Neuronal stem cell (in vitro differentiated cells): ENCODE results near the gene TMEM231.
"Not testable (repeated sequence)": the region's sequence is repeated elsewhere in the genome, so short reads cannot be mapped to it uniquely, and the experiment has no call there.

ENCODE experiments used
- DNase-seq: peaks from one replicate; pipeline ENCODE4 v3.0.0-alpha.2; 2013; ENCODE audit warnings: low spot score
- H2AFZ ChIP-seq: one replicate; pipeline ENCODE4 v1.6.1; 2013; ENCODE audit warnings: mild to moderate bottlenecking, low read length, inconsistent platforms
- H2AK5ac ChIP-seq: 2 replicates; pipeline ENCODE4 v1.6.1; 2013; ENCODE audit warnings: low read depth, mild to moderate bottlenecking, inconsistent platforms, low read length, moderate library complexity, mixed read lengths
- H2BK120ac ChIP-seq: 2 replicates; pipeline ENCODE4 v1.6.1; 2013; ENCODE audit warnings: low read depth, mild to moderate bottlenecking, inconsistent platforms, low read length, moderate library complexity, mixed read lengths
- H2BK12ac ChIP-seq: one replicate; pipeline ENCODE4 v1.6.1; 2013; ENCODE audit warnings: low read length, inconsistent platforms
- H2BK15ac ChIP-seq: 2 replicates; pipeline ENCODE4 v1.6.1; 2013; ENCODE audit warnings: mild to moderate bottlenecking, low read length, inconsistent platforms, mixed read lengths
- H2BK5ac ChIP-seq: one replicate; pipeline ENCODE4 v1.6.1; 2013; ENCODE audit warnings: inconsistent platforms, mild to moderate bottlenecking, low read length, moderate library complexity
- H3K14ac ChIP-seq: one replicate; pipeline ENCODE4 v1.6.1; 2013; ENCODE audit warnings: low read length, inconsistent platforms
- H3K18ac ChIP-seq: 2 replicates; pipeline ENCODE4 v1.6.1; 2013; ENCODE audit warnings: low read length, inconsistent platforms
- H3K23ac ChIP-seq: 2 replicates; pipeline ENCODE4 v1.6.1; 2013; ENCODE audit warnings: low read depth, mild to moderate bottlenecking, mixed read lengths, low read length, inconsistent platforms; ENCODE audit not compliant: poor library complexity
- H3K27ac ChIP-seq: replicated peaks from 3 replicates; pipeline ENCODE4 v1.5.1; 2013; ENCODE audit warnings: low read length, inconsistent platforms
- H3K27me3 ChIP-seq, 3 experiments: 2 replicates each; pipeline ENCODE4 v1.6.1; 2013; ENCODE audit warnings: low read length in 3 of 3, mild to moderate bottlenecking in 2 of 3, inconsistent platforms in 1 of 3, low read depth in 1 of 3, mixed read lengths in 1 of 3, moderate library complexity in 1 of 3; ENCODE audit not compliant: control insufficient read depth in 3 of 3, insufficient read depth in 3 of 3
- H3K36me3 ChIP-seq, 2 donors: replicated peaks in 1 of 2; 2 replicates each; pipeline ENCODE4 v1.6.1; 2013; ENCODE audit warnings: low read length in 2 of 2; ENCODE audit not compliant: control insufficient read depth in 2 of 2, insufficient read depth in 2 of 2
- H3K4ac ChIP-seq: 2 replicates; pipeline ENCODE4 v1.6.1; 2013; ENCODE audit warnings: inconsistent platforms, mild to moderate bottlenecking, low read length, moderate library complexity
- H3K4me1 ChIP-seq, 2 donors: 1 replicate in 1 of 2; 2 replicates in 1 of 2; pipeline ENCODE4 v1.6.1; 2013; ENCODE audit warnings: low read length in 2 of 2, low read depth in 1 of 2; ENCODE audit not compliant: control insufficient read depth in 2 of 2, insufficient read depth in 1 of 2
- H3K4me2 ChIP-seq: one replicate; pipeline ENCODE4 v1.6.1; 2013; ENCODE audit warnings: mild to moderate bottlenecking, low read length, inconsistent platforms; ENCODE audit not compliant: insufficient read depth, poor library complexity, severe bottlenecking
- H3K4me3 ChIP-seq, 2 donors: 2 replicates each; pipeline ENCODE4 v1.5.1; 2013; ENCODE audit warnings: low read length in 2 of 2, mild to moderate bottlenecking in 2 of 2, inconsistent platforms in 1 of 2, moderate library complexity in 1 of 2
- H3K79me1 ChIP-seq: one replicate; pipeline ENCODE4 v1.6.1; 2013; ENCODE audit warnings: low read depth, mild to moderate bottlenecking, inconsistent platforms, low read length, moderate library complexity
- H3K9ac ChIP-seq: one replicate; pipeline ENCODE4 v1.6.1; 2013; ENCODE audit warnings: mild to moderate bottlenecking, low read depth, low read length, inconsistent platforms; ENCODE audit not compliant: poor library complexity
- H3K9me3 ChIP-seq, 2 donors: replicated peaks in 1 of 2; 2 replicates each; pipeline versions ENCODE3 to v1.6.1; 2013; ENCODE audit warnings: low read length in 2 of 2, mild to moderate bottlenecking in 2 of 2, inconsistent platforms in 1 of 2, low read depth in 1 of 2, mixed read lengths in 1 of 2, moderate library complexity in 1 of 2; ENCODE audit not compliant: control insufficient read depth in 2 of 2, insufficient read depth in 1 of 2
- H4K8ac ChIP-seq: one replicate; pipeline ENCODE4 v1.6.1; 2013; ENCODE audit warnings: low read depth, mild to moderate bottlenecking, inconsistent platforms, low read length, moderate library complexity
- H4K91ac ChIP-seq: one replicate; pipeline ENCODE4 v1.6.1; 2013; ENCODE audit warnings: low read length, low read depth, mild to moderate bottlenecking, inconsistent platforms; ENCODE audit not compliant: poor library complexity
- WGBS, 2 donors: extraction: QIAGEN DNeasy Blood & Tissue Kit; methylation state at CpG; one replicate each; pipeline ENCODE4 v1.1.7; 2013; ENCODE audit warnings: missing lambda C conversion rate in 2 of 2, mixed read lengths in 1 of 2; ENCODE audit not compliant: insufficient read length in 2 of 2, insufficient replicate concordance in 1 of 2; ENCODE audit errors: extremely low coverage in 2 of 2; 5-methylcytosine and 5-hydroxymethylcytosine counted together

Gene TMEM231

GRCh38 chr16:75552951-75553350 lies 3.1 kb downstream of the TMEM231 start:
- H2BK120ac ChIP-seq = no peak overlapping the region
- H2AFZ ChIP-seq = no peak overlapping the region
- H3K27ac ChIP-seq = no peak overlapping the region
- peaks cover 0 to 8% of the 10 kb centered on the region in 2 donors for H3K4me1 ChIP-seq
- H2BK12ac ChIP-seq = no peak overlapping the region
- H2BK15ac ChIP-seq = no peak overlapping the region
- WGBS, 2 donors = no CpG with 5 or more reads among the region's 2 CpGs
- H3K4ac ChIP-seq = no peak overlapping the region
- peaks cover 0 to 3% of the 10 kb centered on the region in 2 donors for H3K36me3 ChIP-seq
- no peak overlapping the region for H3K9ac ChIP-seq
- H3K27me3 ChIP-seq = no peaks in the 10 kb centered on the region
- H3K4me3 ChIP-seq = no peak overlapping the region
- H3K4me2 ChIP-seq = no peak overlapping the region
- H4K91ac ChIP-seq = no peak overlapping the region
- no peak overlapping the region for H3K14ac ChIP-seq
- DNase-seq = no peak
- no peak overlapping the region for H2BK5ac ChIP-seq
- H3K9me3 ChIP-seq = no peaks in the 10 kb centered on the region
- H3K18ac ChIP-seq = no peak overlapping the region
- H2AK5ac ChIP-seq = no peak overlapping the region
- peaks cover 6% of the 10 kb centered on the region for H3K79me1 ChIP-seq
- H3K23ac ChIP-seq = no peak overlapping the region
- H4K8ac ChIP-seq = no peak overlapping the region

- Histone ChIP-seq H3K79me1 (peaks cover 1% of the 10 kb centered on the region), H3K27me3 (no peaks in the 10 kb centered on the region), H2BK15ac (no peak overlapping the region), H2AK5ac (no peak overlapping the region), H2BK5ac (no peak overlapping the region), H3K4me1 (peaks cover 0 to 2% of the 10 kb centered on the region in 2 donors), H2AFZ (no peak overlapping the region), H2BK120ac (no peak overlapping the region), H4K8ac (no peak overlapping the region), H3K4ac (no peak overlapping the region), H3K23ac (no peak overlapping the region), H3K18ac (no peak overlapping the region), H3K9ac (no peak overlapping the region), H3K36me3 (peaks cover 0 to 3% of the 10 kb centered on the region in 2 donors), H4K91ac (no peak overlapping the region), H3K9me3 (no peaks in the 10 kb centered on the region), H2BK12ac (no peak overlapping the region), H3K14ac (no peak overlapping the region), H3K27ac (no peak overlapping the region), H3K4me2 (no peak overlapping the region), H3K4me3 (no peak overlapping the region)
- WGBS, 2 donors = no CpG with 5 or more reads among the region's 7 CpGs
- DNase-seq = no peak
Measured at GRCh38 chr16:75550211-75550662, 5.8 kb downstream of the TMEM231 start.

- not testable (repeated sequence) for H3K4me2 ChIP-seq, H2BK5ac ChIP-seq, H3K18ac ChIP-seq, H4K91ac ChIP-seq, H2BK120ac ChIP-seq, H4K8ac ChIP-seq, H3K23ac ChIP-seq, H2AK5ac ChIP-seq, H3K79me1 ChIP-seq, H3K9me3 ChIP-seq, H2BK12ac ChIP-seq, H3K14ac ChIP-seq, H3K4ac ChIP-seq, H2AFZ ChIP-seq, H3K9ac ChIP-seq, H3K27ac ChIP-seq, H3K4me1 ChIP-seq, H3K27me3 ChIP-seq, H2BK15ac ChIP-seq, DNase-seq, H3K4me3 ChIP-seq
- no CpG with 5 or more reads among the region's 9 CpGs for WGBS, 2 donors
- peaks cover 4 to 15% of the 10 kb centered on the region in 2 donors for H3K36me3 ChIP-seq
Measured at GRCh38 chr16:75548456-75548855, 7.6 kb downstream of the TMEM231 start.

GRCh38 chr16:75546293-75546692 lies 9.8 kb downstream of the TMEM231 start:
- Histone ChIP-seq H3K27ac (no peak overlapping the region), H3K4me2 (no peak overlapping the region), H2BK120ac (no peak overlapping the region), H2AK5ac (no peak overlapping the region), H2AFZ (no peak overlapping the region), H3K27me3 (no peaks in the 10 kb centered on the region), H3K4me1 (no peaks in the 10 kb centered on the region), H3K14ac (no peak overlapping the region), H3K23ac (no peak overlapping the region), H4K91ac (no peak overlapping the region), H3K4ac (no peak overlapping the region), H2BK15ac (no peak overlapping the region), H2BK12ac (no peak overlapping the region), H2BK5ac (no peak overlapping the region), H3K9me3 (no peaks in the 10 kb centered on the region), H3K79me1 (peaks cover 1% of the 10 kb centered on the region), H3K36me3 (peaks cover 6 to 32% of the 10 kb centered on the region in 2 donors), H3K18ac (no peak overlapping the region), H3K4me3 (no peak overlapping the region), H4K8ac (no peak overlapping the region), H3K9ac (no peak overlapping the region)
- DNase-seq = no peak
- no CpG with 5 or more reads among the region's 7 CpGs for WGBS, 2 donors
